ENCODE results near the gene GDI1.

The GDI1 gene

DNA sequence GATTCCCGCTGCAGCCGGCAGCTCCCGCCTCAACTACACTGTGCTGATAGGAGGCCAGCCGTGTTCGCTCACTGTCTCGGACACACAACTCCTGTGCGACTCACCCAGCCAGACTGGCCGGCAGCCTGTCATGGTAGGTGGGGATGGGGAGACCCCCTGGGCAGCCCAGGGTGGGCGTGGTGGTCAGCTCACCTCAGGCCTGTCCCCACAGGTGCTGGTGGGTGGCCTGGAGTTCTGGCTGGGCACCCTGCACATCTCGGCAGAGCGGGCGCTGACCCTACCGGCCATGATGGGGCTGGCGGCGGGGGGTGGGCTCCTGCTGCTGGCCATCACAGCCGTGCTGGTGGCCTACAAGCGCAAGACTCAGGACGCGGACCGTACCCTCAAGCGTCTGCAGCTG is 30.6 kb downstream of the GDI1 start:
- no peak overlapping the region for H3K4me3 ChIP-seq (ENCODE audit: low read length)

GRCh38 chrX:154468217-154468616 is 31.3 kb downstream of the GDI1 start:
- Histone ChIP-seq H3K27me3 (replicated peaks; ENCODE audit: control insufficient read depth, insufficient read depth, low read length) (no peaks in the 10 kb centered on the region), H3K9ac (ENCODE audit: low read length) (no peak overlapping the region), H3K9me3 (ENCODE audit: control insufficient read depth, low read length) (no peaks in the 10 kb centered on the region), H3K4me1 (ENCODE audit: control insufficient read depth, insufficient read depth, low read length) (no peaks in the 10 kb centered on the region), H3K36me3 (ENCODE audit: control insufficient read depth, insufficient read depth, low read length, severe bottlenecking) (peaks cover 68% of the 10 kb centered on the region), H3K4me3 (ENCODE audit: low read length) (no peak overlapping the region)
- DNase-seq (ENCODE audit: low read depth) = no peak

More for the DNA sequence above, 30.6 kb downstream of the GDI1 start:
- peaks cover 74% of the 10 kb centered on the region for H3K36me3 ChIP-seq (ENCODE audit: control insufficient read depth, insufficient read depth, low read length, severe bottlenecking)
- no peaks in the 10 kb centered on the region for H3K9me3 ChIP-seq (ENCODE audit: control insufficient read depth, low read length)
- H3K4me1 ChIP-seq (ENCODE audit: control insufficient read depth, insufficient read depth, low read length) = no peaks in the 10 kb centered on the region
- H3K27me3 ChIP-seq (replicated peaks; ENCODE audit: control insufficient read depth, insufficient read depth, low read length) = no peaks in the 10 kb centered on the region
- no peak for DNase-seq (ENCODE audit: low read depth)
- no peak overlapping the region for H3K9ac ChIP-seq (ENCODE audit: low read length)

DNA sequence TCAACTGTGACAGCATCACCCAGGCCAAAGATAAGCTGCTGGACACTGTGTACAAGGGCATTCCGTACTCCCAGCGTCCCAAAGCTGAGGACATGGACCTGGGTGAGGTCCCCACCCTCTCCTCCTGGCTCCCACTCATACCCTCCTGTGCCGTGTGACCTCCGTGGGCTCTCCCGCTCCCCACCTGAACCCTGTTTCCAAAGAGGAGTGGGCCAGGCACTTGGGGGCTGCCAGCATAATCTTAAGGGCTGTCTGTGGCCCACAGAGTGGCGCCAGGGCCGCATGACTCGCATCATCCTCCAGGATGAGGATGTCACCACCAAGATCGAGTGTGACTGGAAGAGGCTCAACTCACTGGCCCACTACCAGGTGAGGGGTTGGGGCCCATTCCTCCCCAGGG is 32.2 kb downstream of the GDI1 start:
- Histone ChIP-seq H3K4me1 (ENCODE audit: control insufficient read depth, insufficient read depth, low read length) (no peaks in the 10 kb centered on the region), H3K36me3 (ENCODE audit: control insufficient read depth, insufficient read depth, low read length, severe bottlenecking) (peaks cover 62% of the 10 kb centered on the region), H3K4me3 (ENCODE audit: low read length) (no peak overlapping the region), H3K27me3 (replicated peaks; ENCODE audit: control insufficient read depth, insufficient read depth, low read length) (peaks cover 4% of the 10 kb centered on the region), H3K9me3 (ENCODE audit: control insufficient read depth, low read length) (no peaks in the 10 kb centered on the region), H3K9ac (ENCODE audit: low read length) (no peak overlapping the region)
- DNase-seq (ENCODE audit: low read depth) = no peak

- Histone ChIP-seq H3K27me3 (replicated peaks; ENCODE audit: control insufficient read depth, insufficient read depth, low read length) (peaks cover 4% of the 10 kb centered on the region), H3K9me3 (ENCODE audit: control insufficient read depth, low read length) (no peaks in the 10 kb centered on the region), H3K4me1 (ENCODE audit: control insufficient read depth, insufficient read depth, low read length) (no peaks in the 10 kb centered on the region), H3K36me3 (ENCODE audit: control insufficient read depth, insufficient read depth, low read length, severe bottlenecking) (peaks cover 57% of the 10 kb centered on the region), H3K9ac (ENCODE audit: low read length) (no peak overlapping the region), H3K4me3 (ENCODE audit: low read length) (no peak overlapping the region)
- DNase-seq (ENCODE audit: low read depth) = no peak
Observed at GRCh38 chrX:154469880-154470279, 32.9 kb downstream of the GDI1 start.

DNA sequence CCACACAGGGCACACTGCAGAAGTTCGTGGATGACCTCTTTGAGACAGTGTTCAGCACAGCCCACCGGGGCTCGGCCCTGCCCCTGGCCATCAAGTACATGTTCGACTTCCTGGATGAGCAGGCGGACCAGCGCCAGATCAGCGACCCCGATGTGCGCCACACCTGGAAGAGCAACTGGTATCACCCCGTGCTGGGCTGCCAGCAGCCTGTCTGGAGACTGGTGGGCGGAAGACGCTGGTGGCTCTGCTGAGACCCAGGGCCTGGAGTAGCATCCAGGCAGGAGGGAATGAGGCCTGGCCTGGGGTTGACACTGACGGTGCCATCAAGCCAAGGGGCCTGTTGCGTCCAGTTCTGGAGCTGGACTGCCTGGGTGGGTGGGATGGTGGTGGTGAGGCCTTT is 33.5 kb downstream of the GDI1 start:
- Histone ChIP-seq H3K36me3 (ENCODE audit: control insufficient read depth, insufficient read depth, low read length, severe bottlenecking) (peaks cover 53% of the 10 kb centered on the region), H3K9me3 (ENCODE audit: control insufficient read depth, low read length) (no peaks in the 10 kb centered on the region), H3K9ac (ENCODE audit: low read length) (no peak overlapping the region), H3K27me3 (replicated peaks; ENCODE audit: control insufficient read depth, insufficient read depth, low read length) (peaks cover 4% of the 10 kb centered on the region), H3K4me3 (ENCODE audit: low read length) (no peak overlapping the region), H3K4me1 (ENCODE audit: control insufficient read depth, insufficient read depth, low read length) (no peaks in the 10 kb centered on the region)
- no peak for DNase-seq (ENCODE audit: low read depth)

GRCh38 chrX:154470914-154471568 is 34.1 kb downstream of the GDI1 start:
- Histone ChIP-seq H3K9me3 (ENCODE audit: control insufficient read depth, low read length) (no peaks in the 10 kb centered on the region), H3K36me3 (ENCODE audit: control insufficient read depth, insufficient read depth, low read length, severe bottlenecking) (peaks cover 48% of the 10 kb centered on the region), H3K27me3 (replicated peaks; ENCODE audit: control insufficient read depth, insufficient read depth, low read length) (peaks cover 4% of the 10 kb centered on the region), H3K4me1 (ENCODE audit: control insufficient read depth, insufficient read depth, low read length) (no peaks in the 10 kb centered on the region), H3K4me3 (ENCODE audit: low read length) (no peak overlapping the region), H3K9ac (ENCODE audit: low read length) (no peak overlapping the region)
- no peak for DNase-seq (ENCODE audit: low read depth)

- Histone ChIP-seq H3K27me3 (replicated peaks; ENCODE audit: control insufficient read depth, insufficient read depth, low read length) (peaks cover 4% of the 10 kb centered on the region), H3K9me3 (ENCODE audit: control insufficient read depth, low read length) (no peaks in the 10 kb centered on the region), H3K4me3 (ENCODE audit: low read length) (no peak overlapping the region), H3K4me1 (ENCODE audit: control insufficient read depth, insufficient read depth, low read length) (no peaks in the 10 kb centered on the region), H3K9ac (ENCODE audit: low read length) (no peak overlapping the region), H3K36me3 (ENCODE audit: control insufficient read depth, insufficient read depth, low read length, severe bottlenecking) (peaks cover 39% of the 10 kb centered on the region)
- DNase-seq (ENCODE audit: low read depth) = no peak
Observed at GRCh38 chrX:154471839-154472684, 35.1 kb downstream of the GDI1 start.

- H3K27me3 ChIP-seq (replicated peaks; ENCODE audit: control insufficient read depth, insufficient read depth, low read length) = peaks cover 4% of the 10 kb centered on the region
- no peak overlapping the region for H3K9ac ChIP-seq (ENCODE audit: low read length)
- H3K4me3 ChIP-seq (ENCODE audit: low read length) = no peak overlapping the region
- peaks cover 39% of the 10 kb centered on the region for H3K36me3 ChIP-seq (ENCODE audit: control insufficient read depth, insufficient read depth, low read length, severe bottlenecking)
- H3K9me3 ChIP-seq (ENCODE audit: control insufficient read depth, low read length) = no peaks in the 10 kb centered on the region
- peaks cover 3% of the 10 kb centered on the region for H3K4me1 ChIP-seq (ENCODE audit: control insufficient read depth, insufficient read depth, low read length)
- no peak for DNase-seq (ENCODE audit: low read depth)
Observed at GRCh38 chrX:154472685-154473632, 36.0 kb downstream of the GDI1 start.

- no peak for DNase-seq (ENCODE audit: low read depth)
- no peak overlapping the region for H3K9ac ChIP-seq (ENCODE audit: low read length)
- H3K27me3 ChIP-seq (replicated peaks; ENCODE audit: control insufficient read depth, insufficient read depth, low read length) = peaks cover 4% of the 10 kb centered on the region
- H3K36me3 ChIP-seq (ENCODE audit: control insufficient read depth, insufficient read depth, low read length, severe bottlenecking) = peaks cover 33% of the 10 kb centered on the region
- H3K4me3 ChIP-seq (ENCODE audit: low read length) = no peak overlapping the region
- peaks cover 6% of the 10 kb centered on the region for H3K4me1 ChIP-seq (ENCODE audit: control insufficient read depth, insufficient read depth, low read length)
- H3K9me3 ChIP-seq (ENCODE audit: control insufficient read depth, low read length) = no peaks in the 10 kb centered on the region
Observed at GRCh38 chrX:154473683-154474082, 36.7 kb downstream of the GDI1 start.

GRCh38 chrX:154476821-154477220 is 39.9 kb downstream of the GDI1 start:
- H3K27me3 ChIP-seq (replicated peaks; ENCODE audit: control insufficient read depth, insufficient read depth, low read length) = peaks cover 4% of the 10 kb centered on the region
- peaks cover 9% of the 10 kb centered on the region for H3K4me1 ChIP-seq (ENCODE audit: control insufficient read depth, insufficient read depth, low read length)
- H3K36me3 ChIP-seq (ENCODE audit: control insufficient read depth, insufficient read depth, low read length, severe bottlenecking) = peaks cover 2% of the 10 kb centered on the region
- no peak overlapping the region for H3K9ac ChIP-seq (ENCODE audit: low read length)
- DNase-seq (ENCODE audit: low read depth) = no peak
- no peaks in the 10 kb centered on the region for H3K9me3 ChIP-seq (ENCODE audit: control insufficient read depth, low read length)
- H3K4me3 ChIP-seq (ENCODE audit: low read length) = no peak overlapping the region
